Mesodermal cell (in vitro differentiated cells): Measurements from ENCODE around the gene YIF1B.

Experiments
- H3K27ac ChIP-seq: 2 replicates; pipeline ENCODE4 v1.7.0; 2013; ENCODE audit warnings: mild to moderate bottlenecking, low read depth, low read length, moderate library complexity; ENCODE audit not compliant: severe bottlenecking
- H3K36me3 ChIP-seq: 2 replicates; pipeline ENCODE4 v1.7.1; 2013; ENCODE audit warnings: mild to moderate bottlenecking, low read length, moderate library complexity; ENCODE audit not compliant: control insufficient read depth, insufficient read depth
- H3K4me1 ChIP-seq: one replicate; pipeline ENCODE4 v1.7.1; 2013; ENCODE audit warnings: mild to moderate bottlenecking, low read length; ENCODE audit not compliant: insufficient read depth, control insufficient read depth, poor library complexity, severe bottlenecking
- H3K4me3 ChIP-seq: 2 replicates; pipeline ENCODE4 v1.7.0; 2013; ENCODE audit warnings: low read length, control low read depth, mild to moderate bottlenecking; ENCODE audit not compliant: insufficient read depth, poor library complexity, severe bottlenecking; ENCODE audit errors: extremely low read depth
- H3K9me3 ChIP-seq: 2 replicates; pipeline ENCODE4 v1.7.1; 2013; ENCODE audit warnings: mild to moderate bottlenecking, low read length, moderate library complexity; ENCODE audit not compliant: control insufficient read depth
- WGBS, 2 experiments: methylation state at CpG; one replicate each; pipeline ENCODE4 v1.1.5; 2013; ENCODE audit warnings: missing lambda C conversion rate in 2 of 2; ENCODE audit not compliant: insufficient coverage in 2 of 2; 5-methylcytosine and 5-hydroxymethylcytosine counted together

YIF1B gene

GRCh38 chr19:38285567-38285966 lies 30.2 kb downstream of the YIF1B start:
- Histone ChIP-seq H3K36me3 (peaks cover 8% of the 10 kb centered on the region), H3K4me1 (peaks cover 3% of the 10 kb centered on the region), H3K4me3 (no peak overlapping the region), H3K27ac (no peak overlapping the region), H3K9me3 (no peaks in the 10 kb centered on the region)
- WGBS, 2 experiments: 93 to 100% methylated on average over 2 of the region's 5 CpGs

- Histone ChIP-seq H3K36me3 (peaks cover under 1% of the 10 kb centered on the region), H3K27ac (no peak overlapping the region), H3K4me3 (no peak overlapping the region), H3K9me3 (no peaks in the 10 kb centered on the region), H3K4me1 (peaks cover 3% of the 10 kb centered on the region)
- 91 to 98% methylated on average over 6 to 7 of the region's 7 CpGs for WGBS, 2 experiments
Measured at GRCh38 chr19:38284422-38284821, 31.3 kb downstream of the YIF1B start.

- Histone ChIP-seq H3K36me3 (no peaks in the 10 kb centered on the region), H3K9me3 (no peaks in the 10 kb centered on the region), H3K27ac (no peak overlapping the region), H3K4me3 (no peak overlapping the region), H3K4me1 (peaks cover 5% of the 10 kb centered on the region)
- 97% methylated on average over 7 to 8 of the region's 8 CpGs for WGBS, 2 experiments
Measured at GRCh38 chr19:38283271-38283670, 32.5 kb downstream of the YIF1B start.

DNA sequence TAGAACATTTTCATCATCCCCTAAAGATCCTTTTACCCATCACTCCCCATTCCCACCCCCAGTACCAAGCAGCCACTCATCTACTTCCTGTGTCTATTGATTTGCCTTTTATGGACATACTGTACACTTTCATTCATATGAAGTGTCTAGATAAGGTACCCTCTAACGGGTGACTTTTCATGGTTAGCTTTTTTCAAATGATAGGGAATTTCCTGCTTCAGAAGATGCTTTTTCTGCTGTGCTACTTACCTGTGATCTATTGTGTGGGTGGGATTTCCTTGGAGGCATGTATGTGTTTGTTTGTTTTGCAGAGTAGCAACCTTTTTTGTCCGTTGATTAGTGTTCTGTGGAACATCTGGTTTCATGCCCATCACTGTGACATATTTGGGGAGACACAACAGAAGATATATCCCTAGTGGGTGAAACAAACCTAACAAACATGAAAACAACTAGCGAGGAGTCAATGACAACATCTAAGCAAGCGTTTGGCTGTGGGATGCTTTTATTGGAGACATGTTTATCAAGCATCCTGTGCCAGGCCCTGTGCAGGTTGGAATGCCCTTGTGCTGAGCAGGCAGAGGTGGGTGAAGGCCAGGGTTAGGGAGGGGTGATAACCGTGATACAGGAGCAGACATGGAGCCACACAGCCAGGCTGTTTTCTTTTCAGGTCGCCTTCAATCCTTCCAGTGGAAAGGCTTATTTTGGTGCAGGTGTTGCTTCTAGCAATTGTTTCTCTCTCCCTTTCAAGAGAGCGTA lies 33.8 kb downstream of the YIF1B start:
- Histone ChIP-seq H3K4me1 (peaks cover 17% of the 10 kb centered on the region), H3K4me3 (no peak overlapping the region), H3K9me3 (no peaks in the 10 kb centered on the region), H3K27ac (no peak overlapping the region), H3K36me3 (no peaks in the 10 kb centered on the region)
- 86 to 93% methylated on average over 4 of the region's 7 CpGs for WGBS, 2 experiments

- Histone ChIP-seq H3K27ac (no peak overlapping the region), H3K36me3 (no peaks in the 10 kb centered on the region), H3K4me3 (no peak overlapping the region), H3K4me1 (peaks cover 17% of the 10 kb centered on the region), H3K9me3 (no peaks in the 10 kb centered on the region)
- WGBS, 2 experiments: 90 to 92% methylated on average over 11 to 12 of the region's 17 CpGs
Measured at GRCh38 chr19:38280030-38280921, 35.5 kb downstream of the YIF1B start.

DNA sequence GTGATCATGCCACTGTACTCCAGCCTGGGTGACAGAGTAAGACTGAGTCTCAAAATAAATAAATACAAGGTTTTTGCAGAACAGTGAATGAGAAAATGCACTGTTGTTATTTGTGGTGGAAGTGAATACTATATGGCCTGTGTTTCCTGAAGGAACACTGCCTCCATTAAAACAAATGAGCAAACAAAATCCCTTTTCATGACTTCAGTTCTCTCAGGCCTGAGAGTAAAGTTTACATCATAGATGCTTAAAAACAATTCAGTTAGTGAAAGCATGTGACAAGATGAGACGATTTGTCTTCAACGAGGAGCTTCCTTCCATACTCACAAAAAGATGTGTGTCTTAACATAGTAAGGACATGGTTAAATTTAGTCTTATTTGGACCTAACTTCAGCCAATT lies 37.0 kb downstream of the YIF1B start:
- Histone ChIP-seq H3K27ac (peak overlapping the region; percentile 84), H3K9me3 (no peaks in the 10 kb centered on the region)

DNA sequence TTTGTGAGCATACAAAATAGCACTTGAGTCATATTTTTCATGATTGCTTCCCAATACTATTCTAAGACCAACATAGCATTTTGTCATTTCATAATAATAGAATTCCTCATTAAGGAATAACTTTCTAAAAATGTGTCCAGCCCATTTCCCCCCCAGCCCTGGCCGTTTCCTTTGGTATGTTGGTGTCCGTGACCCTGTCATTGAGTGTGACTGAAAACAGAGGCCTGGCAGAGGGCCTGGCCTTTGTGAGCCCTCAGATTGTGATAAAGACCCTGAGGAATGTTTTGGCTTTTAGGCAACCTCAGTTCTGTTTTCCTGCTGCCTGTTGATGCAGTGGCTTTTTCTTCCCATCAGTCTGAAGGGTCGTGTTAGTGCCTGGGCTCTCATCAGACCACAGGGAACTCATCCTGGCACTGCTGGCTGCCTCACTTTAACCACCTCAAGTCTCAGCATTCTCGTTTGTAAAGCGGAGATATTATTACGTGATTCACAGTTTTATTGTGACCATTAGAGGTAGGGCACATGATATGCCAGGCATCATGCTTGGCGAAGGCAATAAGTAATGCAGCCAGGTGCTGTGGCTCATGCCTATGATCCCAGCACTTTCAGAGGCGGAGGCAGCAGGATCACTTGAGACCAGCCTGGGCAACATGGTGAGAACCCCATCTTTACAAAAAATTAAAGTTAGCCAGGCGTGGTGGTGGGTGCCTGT lies 37.6 kb downstream of the YIF1B start:
- Histone ChIP-seq H3K4me3 (no peak overlapping the region), H3K27ac (peak overlapping the region; percentile 84), H3K9me3 (no peaks in the 10 kb centered on the region), H3K4me1 (peaks cover 14% of the 10 kb centered on the region), H3K36me3 (no peaks in the 10 kb centered on the region)
- 67 to 90% methylated on average over 6 to 8 of the region's 9 CpGs for WGBS, 2 experiments

More for the DNA sequence above, 37.0 kb downstream of the YIF1B start:
- no CpG with 5 or more reads among the region's 2 CpGs for WGBS, 2 experiments
- peaks cover 14% of the 10 kb centered on the region for H3K4me1 ChIP-seq
- no peaks in the 10 kb centered on the region for H3K36me3 ChIP-seq
- H3K4me3 ChIP-seq: no peak overlapping the region

GRCh38 chr19:38277549-38277948 lies 38.2 kb downstream of the YIF1B start:
- whole genome bisulfite sequencing, 2 experiments: 87 to 90% methylated on average over 2 to 5 of the region's 5 CpGs
- Histone ChIP-seq H3K4me3 (no peak overlapping the region), H3K27ac (peak overlapping the region; percentile 84), H3K36me3 (no peaks in the 10 kb centered on the region), H3K4me1 (peaks cover 14% of the 10 kb centered on the region), H3K9me3 (no peaks in the 10 kb centered on the region)

DNA sequence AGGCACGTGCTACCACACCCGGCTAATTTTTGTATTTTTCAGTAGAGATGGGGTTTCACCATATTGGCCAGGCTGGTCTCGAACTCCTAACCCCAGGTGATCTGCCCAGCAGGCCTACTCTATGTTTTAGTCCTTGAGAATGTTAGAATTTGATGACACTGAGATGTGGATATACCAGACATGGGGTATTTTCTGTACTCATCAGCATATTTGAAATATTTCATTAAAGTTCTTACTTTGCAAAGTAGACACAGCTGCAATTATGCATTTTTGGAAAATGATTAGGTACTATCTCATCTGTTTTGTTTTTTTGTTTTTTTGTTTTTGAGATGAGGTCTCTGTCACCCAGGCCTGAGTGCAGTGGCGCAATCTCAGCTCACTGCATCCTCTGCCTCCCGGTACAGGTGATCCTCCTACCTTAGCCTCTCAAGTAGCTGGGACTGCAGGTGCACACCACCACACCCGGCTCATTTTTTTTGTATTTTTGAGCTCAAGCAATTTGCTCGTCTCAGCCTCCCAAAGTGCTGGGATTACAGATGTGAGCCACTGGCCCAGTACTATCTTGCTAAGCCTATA lies 38.7 kb downstream of the YIF1B start:
- WGBS, 2 experiments: 84 to 92% methylated on average over 3 to 6 of the region's 7 CpGs
- Histone ChIP-seq H3K4me3 (no peak overlapping the region), H3K27ac (peak overlapping the region; percentile 84)

DNA sequence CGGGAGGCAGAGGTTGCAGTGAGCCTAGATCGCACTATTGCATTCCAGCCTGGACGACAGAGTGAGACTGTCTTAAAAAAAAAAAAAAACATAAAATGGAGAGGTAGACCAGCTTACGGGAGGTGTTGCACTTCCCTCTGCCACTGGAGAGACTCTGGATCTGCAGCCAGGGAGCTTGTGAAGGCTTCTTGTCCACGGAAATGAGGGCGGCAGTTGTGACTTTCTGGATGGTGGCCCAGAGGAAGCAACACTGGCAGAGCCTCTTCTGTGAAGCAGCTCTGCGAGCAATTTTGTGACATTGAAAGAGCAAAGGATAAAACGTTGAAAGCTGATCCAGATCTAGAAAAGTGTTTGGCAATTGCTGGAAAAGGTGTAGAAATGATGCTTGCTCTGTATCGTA lies 41.0 kb downstream of the YIF1B start:
- Histone ChIP-seq H3K27ac (no peak overlapping the region), H3K4me3 (no peak overlapping the region), H3K9me3 (no peaks in the 10 kb centered on the region), H3K4me1 (peaks cover 25% of the 10 kb centered on the region), H3K36me3 (no peaks in the 10 kb centered on the region)
- WGBS, 2 experiments: 87 to 95% methylated on average over 5 to 7 of the region's 9 CpGs

More for the DNA sequence above, 38.7 kb downstream of the YIF1B start:
- Histone ChIP-seq H3K9me3 (no peaks in the 10 kb centered on the region), H3K36me3 (no peaks in the 10 kb centered on the region), H3K4me1 (peaks cover 14% of the 10 kb centered on the region)
